Lung (tissue), 12 donors: ENCODE data around the gene LSAMP. TPM values are rescaled to one million over a fixed set of nuclear protein-coding genes. Genes with fewer than 3 reads are reported as not detected.

ENCODE experiments used
- ATAC-seq: fragments of 200-7000 bp; cut with Tn5 transposase; one replicate; pipeline ENCODE4 v1.9.1; 2020; ENCODE audit warnings: moderate number of reproducible peaks; ENCODE audit not compliant: insufficient read depth, low FRiP score
- DNase-seq, 3 donors: peaks; one replicate each; pipeline ENCODE4 v3.0.0-alpha.2; 2013 to 2017
- H3K27ac ChIP-seq, 2 donors: one replicate each; pipeline ENCODE4 v1.5.1; 2013; ENCODE audit warnings: mild to moderate bottlenecking in 2 of 2, moderate library complexity in 2 of 2, control low read depth in 1 of 2, inconsistent platforms in 1 of 2, low read depth in 1 of 2, low read length in 1 of 2
- H3K27me3 ChIP-seq, 3 donors: one replicate each; pipeline ENCODE4 v1.5.1; 2013; ENCODE audit warnings: low read length in 2 of 3; ENCODE audit not compliant: control insufficient read depth in 3 of 3, insufficient read depth in 3 of 3
- H3K36me3 ChIP-seq, 4 donors: one replicate each; pipeline ENCODE4 v1.5.1; 2013; ENCODE audit warnings: low read length in 4 of 4, mild to moderate bottlenecking in 1 of 4, moderate library complexity in 1 of 4; ENCODE audit not compliant: control insufficient read depth in 4 of 4, insufficient read depth in 4 of 4
- H3K4me1 ChIP-seq, 5 donors: one replicate each; pipeline ENCODE4 v1.5.1; 2013; ENCODE audit warnings: low read length in 5 of 5, mild to moderate bottlenecking in 2 of 5, moderate library complexity in 1 of 5; ENCODE audit not compliant: control insufficient read depth in 5 of 5, insufficient read depth in 5 of 5
- H3K4me3 ChIP-seq: one replicate; pipeline ENCODE4 v1.5.1; 2013; ENCODE audit warnings: mild to moderate bottlenecking, control low read depth, moderate library complexity
- H3K9ac ChIP-seq, 2 donors: one replicate each; pipeline ENCODE4 v1.5.1; 2013; ENCODE audit warnings: low read length in 2 of 2, control low read depth in 1 of 2; ENCODE audit not compliant: insufficient read depth in 1 of 2
- H3K9me3 ChIP-seq, 4 donors: one replicate each; pipeline ENCODE4 v1.5.1; 2013; ENCODE audit warnings: low read length in 3 of 4, mild to moderate bottlenecking in 1 of 4, moderate library complexity in 1 of 4; ENCODE audit not compliant: control insufficient read depth in 4 of 4, insufficient read depth in 3 of 4
- WGBS, 2 donors: extraction: QIAGEN DNeasy Blood & Tissue Kit; methylation state at CpG; one replicate each; pipeline ENCODE4 v1.1.7; 2013; 5-methylcytosine and 5-hydroxymethylcytosine counted together
- polyA plus RNA-seq, 2 donors: library from polyadenylated mRNA; stranded (reverse); fragments of 200-250 nt; gene quantifications; one replicate each; pipeline ENCODE4 v1.2.1, GENCODE V29; 2013
- total RNA-seq, 2 donors: library from RNA; depleted of rRNA in 1 of 2; stranded (reverse); fragments of >200 nt in 1 of 2; gene quantifications; one replicate each; pipeline ENCODE4 v1.2.1, GENCODE V29; 2014 to 2021
- TF ChIP-seq, protein P1 (sequence below): IDR thresholded peaks from 2 replicates; pipeline ENCODE4 v1.5.1; 2012; ENCODE audit warnings: mild to moderate bottlenecking; ENCODE audit errors: control extremely low read depth, extremely low read depth
- donor health status: control.
- donor health status: control.
- donor health status: Bipolar disorder and iron deficiency.
- donor health status: healthy.
- donor health status: DM: yes; HTN: yes; CAD: no.

Gene LSAMP
- total and polyA plus RNA-seq, 4 donors = 1.6 to 21.9 (median 9.5) TPM

GRCh38 chr3:116093374-116093773 lies 351.9 kb downstream of the LSAMP start:
- no peak overlapping the region for H3K9ac ChIP-seq
- no peaks in the 10 kb centered on the region for H3K27me3 ChIP-seq
- no peak overlapping the region for H3K27ac ChIP-seq
- ATAC-seq = no peak
- H3K4me3 ChIP-seq = no peak overlapping the region
- TF ChIP-seq, protein P1, sequence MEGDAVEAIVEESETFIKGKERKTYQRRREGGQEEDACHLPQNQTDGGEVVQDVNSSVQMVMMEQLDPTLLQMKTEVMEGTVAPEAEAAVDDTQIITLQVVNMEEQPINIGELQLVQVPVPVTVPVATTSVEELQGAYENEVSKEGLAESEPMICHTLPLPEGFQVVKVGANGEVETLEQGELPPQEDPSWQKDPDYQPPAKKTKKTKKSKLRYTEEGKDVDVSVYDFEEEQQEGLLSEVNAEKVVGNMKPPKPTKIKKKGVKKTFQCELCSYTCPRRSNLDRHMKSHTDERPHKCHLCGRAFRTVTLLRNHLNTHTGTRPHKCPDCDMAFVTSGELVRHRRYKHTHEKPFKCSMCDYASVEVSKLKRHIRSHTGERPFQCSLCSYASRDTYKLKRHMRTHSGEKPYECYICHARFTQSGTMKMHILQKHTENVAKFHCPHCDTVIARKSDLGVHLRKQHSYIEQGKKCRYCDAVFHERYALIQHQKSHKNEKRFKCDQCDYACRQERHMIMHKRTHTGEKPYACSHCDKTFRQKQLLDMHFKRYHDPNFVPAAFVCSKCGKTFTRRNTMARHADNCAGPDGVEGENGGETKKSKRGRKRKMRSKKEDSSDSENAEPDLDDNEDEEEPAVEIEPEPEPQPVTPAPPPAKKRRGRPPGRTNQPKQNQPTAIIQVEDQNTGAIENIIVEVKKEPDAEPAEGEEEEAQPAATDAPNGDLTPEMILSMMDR = no peak
- H3K4me1 ChIP-seq = no peaks in the 10 kb centered on the region
- DNase-seq = no peak
- H3K9me3 ChIP-seq = no peaks in the 10 kb centered on the region
- no peaks in the 10 kb centered on the region for H3K36me3 ChIP-seq
- WGBS, 2 donors = 79 to 80% methylated on average over 2 of the region's 2 CpGs

DNA sequence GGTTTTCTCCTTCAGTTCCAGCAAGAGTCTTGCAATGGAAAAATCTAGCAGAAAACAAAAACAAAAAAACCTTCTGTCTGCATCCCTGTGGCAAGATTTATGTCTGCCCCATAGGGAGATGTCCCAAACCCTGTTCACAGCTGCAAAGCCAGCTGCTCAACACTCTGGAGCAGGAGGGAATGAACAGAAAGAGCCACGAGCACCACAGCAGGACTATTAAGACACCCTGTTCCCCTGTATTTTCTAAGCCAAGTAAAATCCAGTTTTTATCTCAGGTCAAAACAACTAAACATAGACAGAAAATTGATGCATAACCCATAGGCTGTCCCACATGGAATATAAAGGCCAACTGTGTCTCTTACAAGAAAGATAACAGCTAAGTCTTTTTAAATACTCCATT lies 357.9 kb downstream of the LSAMP start:
- Histone ChIP-seq H3K27ac (no peak overlapping the region), H3K9ac (no peak overlapping the region), H3K4me3 (no peak overlapping the region), H3K27me3 (no peaks in the 10 kb centered on the region), H3K4me1 (no peaks in the 10 kb centered on the region), H3K9me3 (no peaks in the 10 kb centered on the region), H3K36me3 (peaks cover 0 to 3% (median 0%) of the 10 kb centered on the region in 4 donors)
- DNase-seq (no peak), ATAC-seq (no peak)
- 64 to 68% methylated on average over 1 of the region's 1 CpG for WGBS, 2 donors
- TF ChIP-seq, protein P1 = no peak

DNA sequence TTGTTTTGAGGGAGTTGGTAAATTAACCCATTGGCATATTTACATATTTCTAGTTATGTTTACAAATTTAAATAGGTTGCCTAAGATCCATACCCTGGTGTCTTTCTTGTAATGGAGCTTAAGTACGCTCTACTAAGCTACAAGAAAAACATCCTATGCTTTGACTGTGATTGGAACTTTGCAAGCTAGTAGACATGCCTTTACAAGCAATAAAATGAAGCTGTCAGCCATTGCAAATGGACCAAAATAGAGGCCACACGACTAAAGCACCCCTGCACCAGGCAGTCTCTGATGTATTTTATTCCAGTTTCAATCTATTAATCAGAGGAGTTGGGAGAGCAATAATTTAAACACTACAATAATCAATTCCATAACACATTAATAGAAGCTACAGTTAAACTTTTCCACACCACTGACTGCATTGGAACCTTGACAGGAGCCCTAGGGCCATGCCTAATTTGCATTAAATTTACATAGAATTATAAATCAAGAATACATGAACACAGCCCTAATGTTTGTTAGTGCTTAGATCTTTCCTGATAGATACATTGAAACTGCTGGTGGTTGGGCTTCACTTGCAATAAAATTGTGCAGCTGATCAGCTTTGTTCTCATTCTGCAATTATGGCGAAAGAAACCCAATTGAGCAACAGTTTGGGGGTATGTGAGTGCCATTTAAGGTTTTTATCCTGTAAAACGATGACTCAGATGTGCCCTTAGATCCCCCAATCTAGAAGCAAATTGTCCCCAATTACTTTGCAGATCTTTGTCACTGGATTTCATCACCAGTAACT lies 360.1 kb downstream of the LSAMP start:
- Histone ChIP-seq H3K9me3 (no peaks in the 10 kb centered on the region), H3K4me1 (no peaks in the 10 kb centered on the region), H3K36me3 (peaks cover 0 to 3% (median 0%) of the 10 kb centered on the region in 4 donors), H3K27me3 (no peaks in the 10 kb centered on the region), H3K27ac (no peak overlapping the region), H3K9ac (no peak overlapping the region), H3K4me3 (no peak overlapping the region)
- DNase-seq = peak in 1 of 3 donors; percentile 18
- WGBS, 2 donors = 77 to 79% methylated on average over 4 of the region's 4 CpGs
- TF ChIP-seq, protein P1 = no peak
- ATAC-seq = no peak
